HG03432 (cell line): ENCODE measurements around the gene STIM2.
"Not testable (repeated sequence)": the region's sequence is repeated elsewhere in the genome, so short reads cannot be mapped to it uniquely, and the experiment has no call there.

Experiments used
- ATAC-seq: cut with Tn5 transposase; IDR thresholded peaks from one replicate; pipeline ENCODE4 v1.9.1; 2021; ENCODE audit warnings: mild to moderate bottlenecking, moderate library complexity; ENCODE audit not compliant: unreplicated experiment

The STIM2 gene

GRCh38 chr4:26866781-26867180, 6.1 kb downstream of the STIM2 start:
- ATAC-seq: no peak

GRCh38 chr4:26867914-26868684, 7.5 kb downstream of the STIM2 start:
- ATAC-seq: no peak

- ATAC-seq: no peak
Observed at GRCh38 chr4:26870576-26871262, 10.1 kb downstream of the STIM2 start.

- no peak for ATAC-seq
Observed at GRCh38 chr4:26871611-26872010, 11.0 kb downstream of the STIM2 start.

DNA sequence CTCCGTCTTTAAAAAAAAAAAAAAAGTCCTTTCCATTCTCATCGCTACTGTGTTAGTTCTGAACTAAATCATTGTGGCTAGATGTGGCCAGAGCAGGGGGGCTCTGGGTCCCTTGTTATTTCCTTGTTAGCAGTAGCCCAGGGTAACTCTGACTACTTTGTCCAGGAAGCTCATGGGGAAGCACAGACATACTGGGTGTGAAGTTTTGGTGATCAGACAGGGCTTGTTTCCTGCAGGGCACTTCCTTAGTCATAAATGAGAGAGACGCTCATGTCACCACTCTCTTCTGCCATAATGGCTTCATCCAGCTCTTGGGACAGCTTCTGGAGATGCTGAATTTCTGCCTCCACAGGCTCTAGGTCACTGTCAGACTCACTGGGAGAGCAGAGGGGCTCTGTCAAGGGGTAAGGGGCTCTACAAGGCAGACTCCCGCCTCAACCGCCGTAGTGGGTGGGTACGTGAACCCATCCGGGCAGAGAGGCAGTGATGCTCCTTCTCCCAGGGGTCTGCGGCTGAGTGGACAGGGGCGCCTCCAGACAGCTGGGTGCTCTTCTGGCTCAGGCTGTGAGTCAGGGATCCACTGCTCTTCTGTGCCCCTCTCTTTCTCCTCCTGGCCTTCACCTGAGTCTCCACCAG, 12.9 kb downstream of the STIM2 start:
- peak; percentile 90 for ATAC-seq

DNA sequence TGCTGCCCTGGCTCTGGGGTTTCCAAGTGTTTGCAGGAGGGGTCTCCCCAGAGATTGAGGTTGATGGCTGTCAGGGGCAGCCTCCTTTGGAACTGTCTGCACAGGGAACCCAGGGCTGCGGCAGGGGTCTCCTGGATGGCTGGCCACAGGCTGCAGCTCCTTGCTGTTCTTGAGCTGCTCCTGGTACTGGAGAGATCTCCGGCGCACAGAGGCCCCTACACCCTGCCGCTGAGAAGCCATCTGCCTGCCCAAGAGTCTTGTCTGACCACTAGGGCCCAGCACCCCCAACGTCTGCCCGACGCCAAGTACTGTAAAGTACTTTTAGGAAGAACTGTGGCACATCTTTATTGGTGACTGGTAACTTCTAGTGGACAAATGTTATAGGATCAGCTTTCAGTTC, 13.5 kb downstream of the STIM2 start:
- ATAC-seq: no peak

DNA sequence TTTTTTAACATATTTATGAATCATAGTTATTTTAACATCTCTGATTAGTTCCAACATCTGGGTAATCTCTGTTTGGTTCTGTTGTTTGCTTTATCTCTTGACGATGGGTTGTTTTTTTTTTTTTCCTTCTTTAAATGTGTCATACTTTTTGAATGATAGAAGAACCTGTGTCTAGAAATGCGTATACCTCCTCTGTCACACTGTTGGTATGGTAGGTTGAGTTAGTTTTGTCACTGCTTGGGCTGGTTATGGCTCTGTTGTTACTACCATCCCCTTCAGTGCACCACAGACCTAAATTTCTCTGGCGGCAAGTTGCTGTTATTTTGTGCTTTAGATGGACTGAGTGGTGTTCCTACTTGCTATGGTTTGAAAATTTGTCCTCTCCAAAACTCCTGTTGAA, 16.8 kb downstream of the STIM2 start:
- no peak for ATAC-seq

GRCh38 chr4:26877961-26878360, 17.3 kb downstream of the STIM2 start:
- no peak for ATAC-seq

DNA sequence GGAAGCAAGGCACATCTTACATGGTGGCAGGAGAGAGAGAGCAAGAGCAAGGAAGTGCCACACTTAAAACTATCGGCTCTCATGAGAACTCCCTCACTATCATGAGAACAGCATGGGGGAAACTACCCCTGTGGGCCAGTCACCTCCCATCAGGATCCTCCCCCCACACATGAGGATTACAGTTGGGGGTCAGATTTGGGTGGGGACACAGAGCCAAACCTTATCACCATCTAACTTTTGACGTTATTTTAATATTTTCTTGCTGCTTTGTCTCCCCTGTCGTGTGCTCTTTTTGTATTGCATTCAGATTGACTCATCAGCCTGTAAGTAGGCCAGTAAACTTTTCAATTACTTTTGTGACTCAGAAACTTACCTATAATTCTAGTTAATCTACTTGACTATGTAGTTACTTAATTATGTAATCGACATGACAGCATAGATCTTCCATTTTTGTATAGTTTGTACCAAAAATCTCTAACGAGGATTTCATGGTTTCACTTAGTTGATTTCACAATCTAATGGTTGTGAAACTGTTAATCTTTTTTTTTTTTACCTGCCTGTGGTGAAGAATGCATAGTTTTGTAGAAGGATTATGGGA, 18.3 kb downstream of the STIM2 start:
- ATAC-seq: no peak

GRCh38 chr4:26879805-26880204, 19.2 kb downstream of the STIM2 start:
- ATAC-seq: no peak

GRCh38 chr4:26884026-26884425, 23.4 kb downstream of the STIM2 start:
- ATAC-seq: no peak

GRCh38 chr4:26884486-26884988, 23.9 kb downstream of the STIM2 start:
- ATAC-seq: peak; percentile 59

GRCh38 chr4:26885912-26886274, 25.3 kb downstream of the STIM2 start:
- ATAC-seq: peak; percentile 85

DNA sequence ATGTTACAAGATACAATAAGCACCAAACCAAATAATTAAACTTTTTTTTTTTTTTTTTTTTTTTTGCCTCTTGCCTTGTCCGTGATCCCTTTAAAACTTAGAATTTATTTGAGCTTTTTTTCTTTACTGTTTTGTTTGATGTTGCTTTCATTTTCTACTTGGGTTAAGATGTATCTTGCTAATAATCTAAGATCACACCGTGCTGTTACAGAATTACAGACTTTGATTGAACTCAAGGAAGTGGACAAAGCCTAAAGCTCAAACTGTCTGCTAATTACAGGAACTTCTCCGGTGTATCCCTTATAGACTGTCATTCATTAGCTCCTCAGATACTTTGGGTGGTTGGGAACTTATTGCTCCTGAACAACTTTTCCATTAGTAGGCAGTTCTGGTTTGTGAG, 26.5 kb downstream of the STIM2 start:
- ATAC-seq: no peak

DNA sequence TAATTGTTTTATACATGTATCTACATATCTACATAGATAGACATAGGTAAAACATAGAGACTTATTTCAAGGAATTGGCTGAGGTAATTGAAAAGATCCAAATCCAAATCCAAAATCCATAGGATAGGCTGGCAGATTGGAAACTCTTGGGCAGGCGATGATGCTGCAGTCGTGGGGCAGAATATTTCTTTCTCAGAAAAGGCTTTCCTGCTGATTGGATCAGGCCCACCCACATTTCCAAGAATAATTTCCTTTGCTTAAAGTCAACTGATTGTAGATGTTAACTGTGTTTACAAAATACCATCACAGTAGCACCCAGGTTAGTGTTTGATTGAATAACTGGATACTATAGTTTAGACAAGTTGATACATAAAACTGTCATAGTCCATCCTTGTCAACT, 27.2 kb downstream of the STIM2 start:
- no peak for ATAC-seq

- ATAC-seq: no peak
Observed at GRCh38 chr4:26889356-26889755, 28.7 kb downstream of the STIM2 start.

- ATAC-seq: no peak
Observed at GRCh38 chr4:26891054-26891453, 30.4 kb downstream of the STIM2 start.

- ATAC-seq: no peak
Observed at GRCh38 chr4:26891867-26892266, 31.2 kb downstream of the STIM2 start.

DNA sequence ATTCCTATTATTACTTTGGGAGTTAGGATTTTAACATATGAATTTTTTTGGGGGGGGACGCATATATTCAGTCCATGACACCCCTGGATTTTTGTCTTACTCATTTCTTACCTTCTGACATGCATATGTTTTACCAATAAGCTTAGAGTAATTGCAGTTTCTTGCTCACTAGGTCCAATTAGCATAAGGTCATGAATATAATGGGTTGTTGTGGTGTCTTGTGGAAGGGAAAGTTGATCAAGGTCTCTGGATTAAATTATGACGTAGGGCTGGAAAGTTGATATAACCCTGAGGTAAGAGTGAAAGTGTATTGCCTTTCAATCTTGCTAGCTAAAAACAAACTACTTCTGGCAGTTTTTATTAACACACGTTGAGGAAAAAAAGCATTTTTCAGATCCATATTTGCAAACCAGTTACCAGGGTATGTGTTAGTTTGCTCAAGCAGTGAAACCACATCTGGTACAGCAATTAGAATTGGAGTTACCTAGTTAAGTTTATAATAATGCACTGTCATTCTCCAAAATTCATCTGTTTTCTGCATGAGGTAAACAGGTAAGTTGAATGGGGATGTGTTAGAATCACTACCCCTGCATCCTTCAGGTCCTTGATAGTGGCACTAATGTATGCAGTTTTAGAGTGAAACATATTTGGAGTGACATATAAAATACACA, 32.0 kb downstream of the STIM2 start:
- no peak for ATAC-seq

DNA sequence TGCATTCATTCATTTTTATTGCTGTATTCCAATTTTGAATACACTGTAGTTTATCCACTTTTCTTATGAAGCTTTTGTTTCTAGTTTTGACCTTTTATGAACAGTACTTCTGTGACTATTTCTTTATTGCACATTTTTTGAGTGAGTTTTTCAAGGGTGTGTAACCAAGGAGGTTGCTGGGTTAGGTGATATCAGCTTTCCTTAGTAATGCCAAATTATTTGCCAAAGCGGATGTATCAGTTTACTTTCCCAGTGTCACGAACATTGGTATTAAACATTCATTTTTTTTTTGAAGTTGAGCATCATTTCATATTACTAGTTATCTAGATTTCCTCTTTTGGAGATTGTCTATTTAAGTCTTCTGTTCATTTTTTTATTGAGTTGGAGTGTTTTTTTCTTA, 32.9 kb downstream of the STIM2 start:
- ATAC-seq: no peak

DNA sequence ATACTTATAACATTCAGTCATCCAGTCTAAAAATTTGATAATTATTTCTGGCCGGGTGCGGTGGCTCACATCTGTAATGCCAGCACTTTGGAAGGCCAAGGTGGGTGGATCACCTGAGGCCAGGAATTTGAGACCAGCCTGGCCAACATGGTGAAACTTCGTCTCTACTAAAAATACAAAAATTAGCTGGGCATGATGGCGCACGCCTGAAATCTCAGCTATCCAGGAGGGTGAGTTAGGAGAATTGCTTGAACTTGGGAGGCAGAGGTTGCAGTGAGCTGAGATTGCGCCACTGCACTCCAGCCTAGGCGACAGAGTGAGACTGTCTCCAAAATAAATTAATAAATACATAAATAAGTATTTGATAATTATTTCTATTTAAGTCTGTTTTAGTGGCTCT, 34.2 kb downstream of the STIM2 start:
- not testable (repeated sequence) for ATAC-seq
